ENCODE data around the gene TXNRD2.

GRCh38 chr22:19877626-19878339 lies 63.8 kb downstream of the TXNRD2 start:
- no peak for TF ChIP-seq CTCF (IDR thresholded peaks at IDR 0.05; ENCODE audit: insufficient read depth, low read depth, low read length)
- TF ChIP-seq EZH2 (IDR thresholded peaks at IDR 0.05; ENCODE audit: insufficient read depth, low read length) = no peak
